OCI-LY1 (cell line): ENCODE data around the gene SIRT7.

Experiments used
- CTCF ChIP-seq: fragments of 200-600 bp; sonication (generic), shearing (Covaris generic); IDR thresholded peaks from 2 replicates; pipeline ENCODE4 v1.5.1; 2017; ENCODE audit warnings: mild to moderate bottlenecking, antibody characterized with exemption, low read length, moderate library complexity, mixed read lengths
- EZH2 ChIP-seq: fragments of 200-600 bp; sonication (generic), shearing (Covaris generic); IDR thresholded peaks from 2 replicates; pipeline ENCODE4 v1.8.0; 2017; ENCODE audit warnings: borderline replicate concordance, mixed run types, mild to moderate bottlenecking, antibody characterized with exemption, low read length, moderate library complexity, mixed read lengths

GRCh38 chr17:81951785-81952684 lies 34.1 kb upstream of the SIRT7 start:
- TF ChIP-seq CTCF (no peak), EZH2 (no peak)
